ENCODE measurements around the gene REEP3. TPM values are rescaled to one million over a fixed set of nuclear protein-coding genes. Genes with fewer than 3 reads are reported as not detected.

Gene REEP3
- total RNA-seq, 2 donors from 2014 or later, result 57.0 to 67.2 TPM

- intact Hi-C loops (cut with DNase I), result no loop called here
- no peak for DNase-seq (ENCODE audit: low spot score)
Observed at GRCh38 chr10:63671317-63671937, 150.2 kb downstream of the REEP3 start.

- intact Hi-C loops (cut with DNase I), result no loop called here
- DNase-seq (ENCODE audit: low spot score), result no peak
Observed at GRCh38 chr10:63672491-63672890, 151.3 kb downstream of the REEP3 start.

DNA sequence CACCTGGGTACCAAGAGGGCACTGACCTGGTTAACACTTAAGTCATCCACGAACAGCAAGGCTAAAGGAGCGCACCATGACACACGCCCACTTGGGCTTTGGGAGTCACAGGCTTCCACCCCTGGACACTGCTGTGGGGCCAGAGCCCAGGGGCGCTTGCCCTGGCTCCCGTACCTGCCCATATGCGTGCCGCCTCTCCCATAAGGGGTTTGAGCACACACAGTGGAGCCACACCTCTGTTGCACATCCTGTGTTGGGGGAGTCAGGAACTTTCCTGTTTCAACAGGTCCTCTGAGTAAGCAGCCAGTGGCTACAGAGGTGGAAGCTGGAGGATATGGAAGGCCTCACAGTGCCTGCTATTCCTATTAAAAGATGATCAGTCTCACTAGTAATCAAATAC lies 152.0 kb downstream of the REEP3 start:
- no peak for DNase-seq (ENCODE audit: low spot score)
- intact Hi-C loops (cut with DNase I), result no loop called here

DNA sequence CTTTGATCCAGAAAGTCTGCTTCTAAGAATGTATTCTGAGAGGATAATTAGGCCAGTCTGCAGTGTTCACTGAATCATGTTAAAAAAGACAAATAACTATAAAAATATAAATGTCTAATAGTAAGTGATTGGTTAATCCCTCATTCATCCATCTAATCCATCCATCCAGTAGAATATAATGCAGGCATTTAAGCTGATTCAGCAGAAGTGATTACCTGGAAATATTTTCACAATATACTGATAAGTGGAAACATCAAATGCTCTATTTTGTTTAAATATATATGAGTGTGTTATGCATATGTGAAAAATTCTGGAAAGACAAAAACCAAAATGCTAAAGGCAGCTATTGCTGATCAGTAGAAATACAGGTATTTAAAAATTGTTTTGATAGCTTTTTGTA lies 152.6 kb downstream of the REEP3 start:
- DNase-seq (ENCODE audit: low spot score), result no peak
- intact Hi-C loops (cut with DNase I), result no loop called here

Other genes with a start within 250 kb of the REEP3 start
- 10 to 100 TPM; 84.1 to 91.1 TPM for gene JMJD1C, start 55.4 kb upstream of the REEP3 start, total RNA-seq

Measured in posterior vena cava (tissue), 2 donors.